ENCODE measurements around the gene NAA35. TPM values are rescaled to one million over a fixed set of nuclear protein-coding genes. Genes with fewer than 3 reads are reported as not detected.

Gene NAA35
- polyA plus RNA-seq, 1 experiment, result 9.8 TPM

- CTCF ChIA-PET, result no interaction called here
- DNase-seq (ENCODE audit: low read depth), result no peak
- H3K27me3 ChIP-seq (ENCODE audit: control insufficient read depth, insufficient read depth, low read length), result no peaks in the 10 kb centered on the region
These were observed 79.8 kb downstream of the NAA35 start for GRCh38 chr9:86020731-86021130.

GRCh38 chr9:86021166-86021565 is 80.2 kb downstream of the NAA35 start:
- Histone ChIP-seq H3K27me3 (ENCODE audit: control insufficient read depth, insufficient read depth, low read length) (no peaks in the 10 kb centered on the region), H3K4me3 (ENCODE audit: low read depth, low read length) (no peak overlapping the region), H3K36me3 (ENCODE audit: control insufficient read depth, insufficient read depth, low read length) (peaks cover 6% of the 10 kb centered on the region)
- DNase-seq (ENCODE audit: low read depth), result no peak
- ChIA-PET CTCF (no interaction called here), POLR2A (no interaction called here)
- no peak for TF ChIP-seq CTCF (IDR thresholded peaks at IDR 0.05; ENCODE audit: insufficient read depth, low read depth, low read length)

More at GRCh38 chr9:86020731-86021130, 79.8 kb downstream of the NAA35 start:
- POLR2A ChIA-PET, result no interaction called here
- H3K4me3 ChIP-seq (ENCODE audit: low read depth, low read length), result no peak overlapping the region
- peaks cover 6% of the 10 kb centered on the region for H3K36me3 ChIP-seq (ENCODE audit: control insufficient read depth, insufficient read depth, low read length)
- no peak for TF ChIP-seq CTCF (IDR thresholded peaks at IDR 0.05; ENCODE audit: insufficient read depth, low read depth, low read length)

- no peak for DNase-seq (ENCODE audit: low read depth)
- ChIA-PET POLR2A (no interaction called here), CTCF (interaction anchor here (1.4 kb wide), 1 partner anchor 14 kb away, joined by 8 read pairs; no protein-coding TSS in a partner anchor)
- H3K36me3 ChIP-seq (ENCODE audit: control insufficient read depth, insufficient read depth, low read length), result peaks cover 4% of the 10 kb centered on the region
- no peaks in the 10 kb centered on the region for H3K27me3 ChIP-seq (ENCODE audit: control insufficient read depth, insufficient read depth, low read length)
- TF ChIP-seq CTCF (IDR thresholded peaks at IDR 0.05; ENCODE audit: insufficient read depth, low read depth, low read length), result no peak
- no peak overlapping the region for H3K4me3 ChIP-seq (ENCODE audit: low read depth, low read length)
These were observed 81.8 kb downstream of the NAA35 start for GRCh38 chr9:86022687-86023266.

- TF ChIP-seq CTCF (IDR thresholded peaks at IDR 0.05; ENCODE audit: insufficient read depth, low read depth, low read length), result no peak
- H3K27me3 ChIP-seq (ENCODE audit: control insufficient read depth, insufficient read depth, low read length), result no peaks in the 10 kb centered on the region
- ChIA-PET POLR2A (no interaction called here), CTCF (no interaction called here)
- H3K36me3 ChIP-seq (ENCODE audit: control insufficient read depth, insufficient read depth, low read length), result peaks cover 8% of the 10 kb centered on the region
- no peak for DNase-seq (ENCODE audit: low read depth)
- no peak overlapping the region for H3K4me3 ChIP-seq (ENCODE audit: low read depth, low read length)
These were observed 86.8 kb downstream of the NAA35 start for GRCh38 chr9:86027767-86028166.

- no peaks in the 10 kb centered on the region for H3K27me3 ChIP-seq (ENCODE audit: control insufficient read depth, insufficient read depth, low read length)
- peaks cover 8% of the 10 kb centered on the region for H3K36me3 ChIP-seq (ENCODE audit: control insufficient read depth, insufficient read depth, low read length)
- ChIA-PET POLR2A (interaction anchor here (0.6 kb wide), 1 partner anchor 58 kb away, joined by 19 read pairs; no protein-coding TSS in a partner anchor), CTCF (no interaction called here)
- peak; percentile 63 for TF ChIP-seq CTCF (IDR thresholded peaks at IDR 0.05; ENCODE audit: insufficient read depth, low read depth, low read length)
- H3K4me3 ChIP-seq (ENCODE audit: low read depth, low read length), result no peak overlapping the region
- DNase-seq (ENCODE audit: low read depth), result no peak
These were observed 94.2 kb downstream of the NAA35 start for GRCh38 chr9:86034863-86035734.
